Measurements from ENCODE around the gene ZNF281. TPM values are rescaled to one million over a fixed set of nuclear protein-coding genes. Genes with fewer than 3 reads are reported as not detected.
A peak's percentile ranks its signal among the peaks of the same experiment; 100 is the strongest.

Gene ZNF281
- total RNA-seq, 1 donor = 45.6 TPM

DNA sequence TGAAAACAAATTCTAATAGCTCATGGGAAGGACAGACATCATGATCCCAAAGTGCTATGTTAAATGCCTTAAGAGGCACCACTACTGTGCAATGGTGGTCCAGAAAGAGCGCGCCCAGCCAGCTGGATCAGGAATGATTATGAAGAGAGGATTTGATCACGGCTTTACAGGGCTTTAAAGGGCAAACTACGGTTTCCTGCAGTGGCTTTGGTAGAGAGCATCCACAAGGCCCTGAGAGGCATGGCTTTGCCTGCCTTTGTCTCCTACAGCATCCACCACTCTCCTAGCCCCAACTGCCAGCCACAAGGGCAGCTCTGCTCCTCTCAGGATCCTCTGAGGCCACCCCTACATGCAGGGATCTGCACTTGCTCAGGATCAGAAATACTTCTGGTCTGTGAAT lies 40.7 kb downstream of the ZNF281 start:
- Histone ChIP-seq H3K4me3 (ENCODE audit: insufficient read depth, low read length) (no peak overlapping the region), H3K27me3 (ENCODE audit: insufficient read depth, low read length) (no peaks in the 10 kb centered on the region), H4K20me1 (ENCODE audit: insufficient read depth, low read length) (no peaks in the 10 kb centered on the region), H3K4me2 (ENCODE audit: insufficient read depth, low read length) (no peak overlapping the region), H3K9me3 (ENCODE audit: low read depth, low read length) (no peaks in the 10 kb centered on the region), H3K27ac (ENCODE audit: low read depth, low read length) (peak overlapping the region; percentile 82), H3K79me2 (ENCODE audit: insufficient read depth, low read length) (no peaks in the 10 kb centered on the region), H2AFZ (ENCODE audit: low read length) (no peak overlapping the region), H3K36me3 (ENCODE audit: insufficient read depth, low read length) (peaks cover 4% of the 10 kb centered on the region), H3K4me1 (ENCODE audit: insufficient read depth, low read length) (peaks cover 51% of the 10 kb centered on the region)
- TF ChIP-seq, protein P1, sequence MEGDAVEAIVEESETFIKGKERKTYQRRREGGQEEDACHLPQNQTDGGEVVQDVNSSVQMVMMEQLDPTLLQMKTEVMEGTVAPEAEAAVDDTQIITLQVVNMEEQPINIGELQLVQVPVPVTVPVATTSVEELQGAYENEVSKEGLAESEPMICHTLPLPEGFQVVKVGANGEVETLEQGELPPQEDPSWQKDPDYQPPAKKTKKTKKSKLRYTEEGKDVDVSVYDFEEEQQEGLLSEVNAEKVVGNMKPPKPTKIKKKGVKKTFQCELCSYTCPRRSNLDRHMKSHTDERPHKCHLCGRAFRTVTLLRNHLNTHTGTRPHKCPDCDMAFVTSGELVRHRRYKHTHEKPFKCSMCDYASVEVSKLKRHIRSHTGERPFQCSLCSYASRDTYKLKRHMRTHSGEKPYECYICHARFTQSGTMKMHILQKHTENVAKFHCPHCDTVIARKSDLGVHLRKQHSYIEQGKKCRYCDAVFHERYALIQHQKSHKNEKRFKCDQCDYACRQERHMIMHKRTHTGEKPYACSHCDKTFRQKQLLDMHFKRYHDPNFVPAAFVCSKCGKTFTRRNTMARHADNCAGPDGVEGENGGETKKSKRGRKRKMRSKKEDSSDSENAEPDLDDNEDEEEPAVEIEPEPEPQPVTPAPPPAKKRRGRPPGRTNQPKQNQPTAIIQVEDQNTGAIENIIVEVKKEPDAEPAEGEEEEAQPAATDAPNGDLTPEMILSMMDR (IDR thresholded peaks at IDR 0.05; ENCODE audit: extremely low read depth, low read depth, low read length) = no peak
- DNase-seq (ENCODE audit: insufficient read length, low spot score, missing footprints) = no peak

DNA sequence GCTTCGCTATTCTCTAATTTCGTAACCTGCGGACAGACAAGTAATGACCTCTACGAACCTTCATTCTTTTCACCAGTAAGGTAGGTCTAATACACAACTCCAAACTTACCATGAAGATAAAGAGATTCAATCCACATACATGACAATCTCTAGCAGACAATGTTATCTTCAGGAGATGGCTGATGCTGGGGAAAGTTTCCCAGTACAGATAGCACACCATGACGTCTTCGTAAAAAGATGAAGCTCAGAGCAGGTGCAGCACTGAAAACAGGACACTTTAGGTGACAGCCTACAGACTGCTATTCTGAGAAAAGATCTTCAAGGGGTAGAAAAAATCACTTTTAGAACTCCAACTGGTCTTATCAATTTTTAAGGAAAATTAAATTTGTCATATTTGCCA lies 41.3 kb downstream of the ZNF281 start:
- H3K27ac ChIP-seq (ENCODE audit: low read depth, low read length) = peak overlapping the region; percentile 82
- DNase-seq (ENCODE audit: insufficient read length, low spot score, missing footprints) = no peak

DNA sequence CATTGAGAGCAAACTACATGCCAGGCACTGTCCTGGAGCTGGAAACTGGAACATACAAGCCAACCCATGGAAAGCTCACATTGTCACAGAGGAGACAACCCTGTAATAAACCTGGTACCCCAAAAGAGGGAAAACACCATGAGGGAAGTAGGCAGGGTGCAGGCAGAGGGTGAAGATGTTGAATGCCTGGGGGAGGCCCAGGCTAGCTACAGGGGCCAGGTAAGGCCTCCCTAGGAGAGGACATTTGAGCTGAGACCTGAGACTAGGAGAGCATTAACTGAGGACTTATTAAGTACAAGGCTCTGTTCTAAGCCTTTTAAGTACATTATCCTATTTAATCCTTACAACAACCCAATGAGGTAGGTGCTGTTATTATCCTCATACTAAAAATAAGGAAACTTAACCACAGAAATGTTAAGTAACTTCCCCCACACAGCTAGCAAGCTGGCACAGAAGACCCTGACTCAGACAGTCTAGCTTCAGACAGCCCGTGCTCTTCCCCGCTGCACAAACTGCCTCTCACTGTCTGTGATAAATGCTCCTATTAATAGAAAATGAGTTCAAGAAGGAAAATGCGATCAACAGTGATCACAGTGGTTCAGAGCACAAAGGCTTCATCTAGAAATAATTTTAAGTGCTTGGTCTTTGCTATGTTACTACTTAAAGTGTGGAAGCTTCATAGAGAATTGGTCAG lies 41.8 kb downstream of the ZNF281 start:
- no peak overlapping the region for H3K4me3 ChIP-seq (ENCODE audit: insufficient read depth, low read length)
- H3K9me3 ChIP-seq (ENCODE audit: low read depth, low read length) = no peaks in the 10 kb centered on the region
- peak overlapping the region; percentile 35 for H3K4me2 ChIP-seq (ENCODE audit: insufficient read depth, low read length)
- no peaks in the 10 kb centered on the region for H3K27me3 ChIP-seq (ENCODE audit: insufficient read depth, low read length)
- no peaks in the 10 kb centered on the region for H4K20me1 ChIP-seq (ENCODE audit: insufficient read depth, low read length)
- peaks cover 53% of the 10 kb centered on the region for H3K4me1 ChIP-seq (ENCODE audit: insufficient read depth, low read length)
- H3K79me2 ChIP-seq (ENCODE audit: insufficient read depth, low read length) = no peaks in the 10 kb centered on the region
- peaks cover 4% of the 10 kb centered on the region for H3K36me3 ChIP-seq (ENCODE audit: insufficient read depth, low read length)
- peak; percentile 86 for DNase-seq (ENCODE audit: insufficient read length, low spot score, missing footprints)
- no peak overlapping the region for H2AFZ ChIP-seq (ENCODE audit: low read length)
- TF ChIP-seq, protein P1 (IDR thresholded peaks at IDR 0.05; ENCODE audit: extremely low read depth, low read depth, low read length) = no peak
- peak overlapping the region; percentile 82 for H3K27ac ChIP-seq (ENCODE audit: low read depth, low read length)

More for the DNA sequence above, 41.3 kb downstream of the ZNF281 start:
- no peaks in the 10 kb centered on the region for H3K79me2 ChIP-seq (ENCODE audit: insufficient read depth, low read length)
- no peaks in the 10 kb centered on the region for H3K9me3 ChIP-seq (ENCODE audit: low read depth, low read length)
- TF ChIP-seq, protein P1 (IDR thresholded peaks at IDR 0.05; ENCODE audit: extremely low read depth, low read depth, low read length) = no peak
- peaks cover 4% of the 10 kb centered on the region for H3K36me3 ChIP-seq (ENCODE audit: insufficient read depth, low read length)
- no peak overlapping the region for H2AFZ ChIP-seq (ENCODE audit: low read length)
- H3K4me3 ChIP-seq (ENCODE audit: insufficient read depth, low read length) = no peak overlapping the region
- peak overlapping the region; percentile 35 for H3K4me2 ChIP-seq (ENCODE audit: insufficient read depth, low read length)
- H3K4me1 ChIP-seq (ENCODE audit: insufficient read depth, low read length) = peaks cover 53% of the 10 kb centered on the region
- H4K20me1 ChIP-seq (ENCODE audit: insufficient read depth, low read length) = no peaks in the 10 kb centered on the region
- H3K27me3 ChIP-seq (ENCODE audit: insufficient read depth, low read length) = no peaks in the 10 kb centered on the region

DNA sequence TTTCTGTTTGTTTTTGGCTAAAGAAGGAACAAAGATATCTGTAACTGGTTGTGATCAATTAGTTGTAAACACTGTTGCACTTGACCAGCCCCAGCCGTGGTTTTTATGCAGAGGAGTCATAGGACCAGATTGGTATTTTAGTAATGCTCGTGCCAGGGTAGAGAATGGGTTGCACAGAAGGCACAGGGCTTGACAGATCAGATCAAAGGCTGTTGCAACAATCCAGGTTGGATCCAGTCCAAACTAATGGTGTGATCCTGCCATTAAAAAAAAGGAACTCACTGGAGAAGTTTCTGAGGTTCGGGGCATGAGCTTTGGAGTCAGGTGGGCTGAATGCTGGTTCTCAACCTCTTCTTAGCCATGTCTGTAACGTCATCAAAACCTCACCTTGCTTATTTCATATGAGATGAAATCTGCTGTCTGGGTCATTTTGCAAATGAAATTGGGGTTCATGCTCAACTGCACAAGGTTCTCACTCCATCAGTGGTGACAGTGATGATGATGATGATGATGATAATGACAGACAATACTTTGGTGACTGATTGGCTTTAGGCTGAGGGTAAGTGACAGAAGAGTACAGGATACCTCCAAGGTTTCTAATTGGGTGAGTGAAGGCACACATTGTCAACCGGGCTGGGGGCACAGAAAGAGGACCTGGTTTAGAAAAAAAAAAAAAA lies 43.1 kb downstream of the ZNF281 start:
- Histone ChIP-seq H3K27ac (ENCODE audit: low read depth, low read length) (no peak overlapping the region), H3K9me3 (ENCODE audit: low read depth, low read length) (no peaks in the 10 kb centered on the region), H3K4me2 (ENCODE audit: insufficient read depth, low read length) (no peak overlapping the region), H3K27me3 (ENCODE audit: insufficient read depth, low read length) (no peaks in the 10 kb centered on the region), H3K36me3 (ENCODE audit: insufficient read depth, low read length) (peaks cover 4% of the 10 kb centered on the region), H3K79me2 (ENCODE audit: insufficient read depth, low read length) (no peaks in the 10 kb centered on the region), H3K4me1 (ENCODE audit: insufficient read depth, low read length) (peaks cover 43% of the 10 kb centered on the region), H2AFZ (ENCODE audit: low read length) (no peak overlapping the region), H4K20me1 (ENCODE audit: insufficient read depth, low read length) (no peaks in the 10 kb centered on the region), H3K4me3 (ENCODE audit: insufficient read depth, low read length) (no peak overlapping the region)
- TF ChIP-seq, protein P1 (IDR thresholded peaks at IDR 0.05; ENCODE audit: extremely low read depth, low read depth, low read length) = no peak
- no peak for DNase-seq (ENCODE audit: insufficient read length, low spot score, missing footprints)
